Activated T-cell treated with anti-CD3 and anti-CD28 coated beads, Interleukin-2, amount 50 U/mL, for 48 hours (primary cell): ENCODE measurements around the gene HSD17B11.
"Not testable (repeated sequence)": the region's sequence is repeated elsewhere in the genome, so short reads cannot be mapped to it uniquely, and the experiment has no call there.

ENCODE experiments used
- DNase-seq, 2 experiments: peaks; one replicate each; pipeline ENCODE4 v3.0.0-alpha.2; 2020

Gene HSD17B11

GRCh38 chr4:87390891-87391575 is at the start of gene HSD17B11:
Gene HSD17B11 (minus strand): TSS chr4:87391188. CDS start chr4:87391070, 118 bp downstream.
- peak; percentile 84 to 86 for DNase-seq

- no peak for DNase-seq
Observed at GRCh38 chr4:87433342-87433741, 42.4 kb upstream of the HSD17B11 start.

GRCh38 chr4:87430038-87430437 is 39.0 kb upstream of the HSD17B11 start:
- DNase-seq: no peak

- no peak for DNase-seq
Observed at GRCh38 chr4:87428979-87429378, 38.0 kb upstream of the HSD17B11 start.

- DNase-seq: no peak
Observed at GRCh38 chr4:87427518-87427868, 36.5 kb upstream of the HSD17B11 start.

- no peak for DNase-seq
Observed at GRCh38 chr4:87426865-87427517, 36.0 kb upstream of the HSD17B11 start.

GRCh38 chr4:87425711-87426110 is 34.7 kb upstream of the HSD17B11 start:
- peak in 1 of 2 experiments; percentile 24 for DNase-seq

GRCh38 chr4:87424099-87424543 is 33.1 kb upstream of the HSD17B11 start:
- DNase-seq: not testable (repeated sequence)

GRCh38 chr4:87423317-87424098 is 32.5 kb upstream of the HSD17B11 start:
- DNase-seq: no peak

GRCh38 chr4:87422104-87423052 is 31.4 kb upstream of the HSD17B11 start, which contains the start of gene NUDT9:
Gene NUDT9 (plus strand): TSS chr4:87422573. CDS start chr4:87422906, 333 bp downstream.
- DNase-seq: peak; percentile 91 to 92

GRCh38 chr4:87420276-87420830 is 29.4 kb upstream of the HSD17B11 start:
- no peak for DNase-seq

- DNase-seq: no peak
Observed at GRCh38 chr4:87419578-87420249, 28.7 kb upstream of the HSD17B11 start.

GRCh38 chr4:87418410-87418809 is 27.4 kb upstream of the HSD17B11 start:
- not testable (repeated sequence) for DNase-seq

- no peak for DNase-seq
Observed at GRCh38 chr4:87416965-87417364, 26.0 kb upstream of the HSD17B11 start.

- no peak for DNase-seq
Observed at GRCh38 chr4:87414816-87415215, 23.8 kb upstream of the HSD17B11 start.

- no peak for DNase-seq
Observed at GRCh38 chr4:87410679-87411078, 19.7 kb upstream of the HSD17B11 start.

GRCh38 chr4:87410157-87410556 is 19.2 kb upstream of the HSD17B11 start:
- no peak for DNase-seq

- DNase-seq: no peak
Observed at GRCh38 chr4:87409420-87409939, 18.5 kb upstream of the HSD17B11 start.

GRCh38 chr4:87406902-87407301 is 15.9 kb upstream of the HSD17B11 start:
- not testable (repeated sequence) for DNase-seq

- DNase-seq: no peak
Observed at GRCh38 chr4:87406462-87406861, 15.5 kb upstream of the HSD17B11 start.

GRCh38 chr4:87405211-87405820 is 14.3 kb upstream of the HSD17B11 start:
- DNase-seq: no peak
